Neural progenitor cell (in vitro differentiated cells): ENCODE measurements around the gene FAT1. TPM values are rescaled to one million over a fixed set of nuclear protein-coding genes. Genes with fewer than 3 reads are reported as not detected.
A peak's percentile ranks its signal among the peaks of the same experiment; 100 is the strongest.
"Not testable (repeated sequence)": the region's sequence is repeated elsewhere in the genome, so short reads cannot be mapped to it uniquely, and the experiment has no call there.

Experiments
- DNase-seq: peaks from one replicate; pipeline ENCODE4 v3.0.0-alpha.2; 2016; ENCODE audit warnings: low spot score
- H2AFZ ChIP-seq: fragments of 200-600 bp; sonication (generic); replicated peaks from 2 replicates; pipeline ENCODE4 v1.6.1; 2016; ENCODE audit warnings: antibody characterized with exemption
- H3F3A ChIP-seq: fragments of 200-600 bp; sonication (generic); 2 replicates; pipeline ENCODE4 v1.6.1; 2016; ENCODE audit warnings: antibody characterized with exemption, low read depth
- H3K27ac ChIP-seq: fragments of 200-600 bp; sonication (generic); 2 replicates; pipeline ENCODE4 v1.5.1; 2016; ENCODE audit warnings: mild to moderate bottlenecking
- H3K27me3 ChIP-seq: fragments of 200-600 bp; sonication (generic); 2 replicates; pipeline ENCODE4 v1.6.1; 2016; ENCODE audit warnings: mild to moderate bottlenecking, moderate library complexity
- H3K36me3 ChIP-seq: fragments of 200-600 bp; sonication (generic); 2 replicates; pipeline ENCODE4 v1.5.1; 2016
- H3K4me1 ChIP-seq: fragments of 200-600 bp; sonication (generic); 2 replicates; pipeline ENCODE4 v1.6.1; 2016; ENCODE audit warnings: mixed run types
- H3K4me2 ChIP-seq: fragments of 200-600 bp; sonication (generic); 2 replicates; pipeline ENCODE4 v1.6.1; 2016
- H3K4me3 ChIP-seq: fragments of 200-600 bp; sonication (generic); 2 replicates; pipeline ENCODE4 v1.5.1; 2016
- H3K79me2 ChIP-seq: fragments of 200-600 bp; sonication (generic); 2 replicates; pipeline ENCODE4 v1.6.1; 2016; ENCODE audit warnings: low read depth
- H3K9ac ChIP-seq: fragments of 200-600 bp; sonication (generic); 2 replicates; pipeline ENCODE4 v1.6.1; 2016
- H3K9me3 ChIP-seq: fragments of 200-600 bp; sonication (generic); 2 replicates; pipeline ENCODE4 v1.5.1; 2016; ENCODE audit warnings: low read depth
- H4K20me1 ChIP-seq: fragments of 200-600 bp; sonication (generic); 2 replicates; pipeline ENCODE4 v1.6.1; 2016; ENCODE audit warnings: low read depth
- H3K27ac Mint-ChIP-seq: 3 replicates; pipeline ENCODE4 v1.8.0; 2021; ENCODE audit warnings: mixed read lengths
- H3K27me3 Mint-ChIP-seq: 2 replicates; pipeline ENCODE4 v1.8.0; 2022; ENCODE audit warnings: low read depth, mild to moderate bottlenecking, inconsistent platforms, moderate library complexity, mixed read lengths; ENCODE audit not compliant: insufficient read depth
- H3K36me3 Mint-ChIP-seq: 3 replicates; pipeline ENCODE4 v1.8.0; 2021; ENCODE audit warnings: mixed read lengths
- H3K4me1 Mint-ChIP-seq: 3 replicates; pipeline ENCODE4 v1.8.0; 2021; ENCODE audit warnings: mixed read lengths
- H3K4me3 Mint-ChIP-seq: 3 replicates; pipeline ENCODE4 v1.8.0; 2021; ENCODE audit warnings: mild to moderate bottlenecking, moderate library complexity, mixed read lengths
- H3K9me3 Mint-ChIP-seq: 3 replicates; pipeline ENCODE4 v1.8.0; 2020; ENCODE audit warnings: mixed read lengths
- EZH2 ChIP-seq: fragments of 200-600 bp; sonication (generic); IDR thresholded peaks from 2 replicates; pipeline ENCODE4 v1.6.1; 2017; ENCODE audit warnings: antibody characterized with exemption, mild to moderate bottlenecking, moderate library complexity
- EZH2phosphoT487 ChIP-seq: fragments of 200-600 bp; sonication (generic); IDR thresholded peaks from 2 replicates; pipeline ENCODE4 v1.6.1; 2017; ENCODE audit warnings: antibody characterized with exemption
- total RNA-seq: library from RNA; depleted of rRNA; stranded (reverse); fragments of >200 nt; gene quantifications from 2 replicates; pipeline ENCODE4 v1.2.3, GENCODE V29; 2015; ENCODE audit warnings: low replicate concordance
- TF ChIP-seq, protein P1 (sequence below): fragments of 200-600 bp; sonication (generic); IDR thresholded peaks from 2 replicates; pipeline ENCODE4 v1.5.1; 2017; ENCODE audit warnings: antibody characterized with exemption, mild to moderate bottlenecking

FAT1 gene
- total RNA-seq, 1 donor from 2014 or later = 517 TPM

GRCh38 chr4:186758929-186759682 is 35.5 kb upstream of the FAT1 start:
- Histone ChIP-seq H4K20me1 (no peaks in the 10 kb centered on the region), H2AFZ (no peak overlapping the region), H3F3A (no peaks in the 10 kb centered on the region), H3K4me1 (peaks cover 3% of the 10 kb centered on the region), H3K27me3 (no peaks in the 10 kb centered on the region), H3K9ac (no peak overlapping the region), H3K4me3 (no peak overlapping the region), H3K4me2 (no peak overlapping the region), H3K36me3 (no peaks in the 10 kb centered on the region), H3K79me2 (no peaks in the 10 kb centered on the region), H3K9me3 (no peaks in the 10 kb centered on the region), H3K27ac (no peak overlapping the region)
- H3K27me3 Mint-ChIP-seq = peaks cover 12% of the 10 kb centered on the region
- peaks cover 20% of the 10 kb centered on the region for H3K4me1 Mint-ChIP-seq
- H3K27ac Mint-ChIP-seq = peak overlapping the region; percentile 75
- DNase-seq = no peak
- no peaks in the 10 kb centered on the region for H3K36me3 Mint-ChIP-seq
- H3K9me3 Mint-ChIP-seq = peaks cover 10% of the 10 kb centered on the region
- H3K4me3 Mint-ChIP-seq = no peak overlapping the region
- TF ChIP-seq, protein P1, sequence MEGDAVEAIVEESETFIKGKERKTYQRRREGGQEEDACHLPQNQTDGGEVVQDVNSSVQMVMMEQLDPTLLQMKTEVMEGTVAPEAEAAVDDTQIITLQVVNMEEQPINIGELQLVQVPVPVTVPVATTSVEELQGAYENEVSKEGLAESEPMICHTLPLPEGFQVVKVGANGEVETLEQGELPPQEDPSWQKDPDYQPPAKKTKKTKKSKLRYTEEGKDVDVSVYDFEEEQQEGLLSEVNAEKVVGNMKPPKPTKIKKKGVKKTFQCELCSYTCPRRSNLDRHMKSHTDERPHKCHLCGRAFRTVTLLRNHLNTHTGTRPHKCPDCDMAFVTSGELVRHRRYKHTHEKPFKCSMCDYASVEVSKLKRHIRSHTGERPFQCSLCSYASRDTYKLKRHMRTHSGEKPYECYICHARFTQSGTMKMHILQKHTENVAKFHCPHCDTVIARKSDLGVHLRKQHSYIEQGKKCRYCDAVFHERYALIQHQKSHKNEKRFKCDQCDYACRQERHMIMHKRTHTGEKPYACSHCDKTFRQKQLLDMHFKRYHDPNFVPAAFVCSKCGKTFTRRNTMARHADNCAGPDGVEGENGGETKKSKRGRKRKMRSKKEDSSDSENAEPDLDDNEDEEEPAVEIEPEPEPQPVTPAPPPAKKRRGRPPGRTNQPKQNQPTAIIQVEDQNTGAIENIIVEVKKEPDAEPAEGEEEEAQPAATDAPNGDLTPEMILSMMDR = no peak

- no peak overlapping the region for H3K4me3 ChIP-seq
- no peak overlapping the region for H2AFZ ChIP-seq
- H3K9me3 ChIP-seq = no peaks in the 10 kb centered on the region
- H3K79me2 ChIP-seq = no peaks in the 10 kb centered on the region
- no peak overlapping the region for H3K27ac ChIP-seq
- H3K4me1 Mint-ChIP-seq = peaks cover 19% of the 10 kb centered on the region
- no peak overlapping the region for H3K27ac Mint-ChIP-seq
- H3K4me1 ChIP-seq = peaks cover 3% of the 10 kb centered on the region
- no peak for TF ChIP-seq EZH2phosphoT487
- no peak for TF ChIP-seq EZH2
- TF ChIP-seq, protein P1 = no peak
- peaks cover 10% of the 10 kb centered on the region for H3K9me3 Mint-ChIP-seq
- no peak overlapping the region for H3K4me3 Mint-ChIP-seq
- no peak overlapping the region for H3K9ac ChIP-seq
- H3K36me3 ChIP-seq = no peaks in the 10 kb centered on the region
- no peaks in the 10 kb centered on the region for H3K36me3 Mint-ChIP-seq
- H3K27me3 Mint-ChIP-seq = peaks cover 12% of the 10 kb centered on the region
- H3K27me3 ChIP-seq = no peaks in the 10 kb centered on the region
- DNase-seq = no peak
- H4K20me1 ChIP-seq = no peaks in the 10 kb centered on the region
- no peaks in the 10 kb centered on the region for H3F3A ChIP-seq
- no peak overlapping the region for H3K4me2 ChIP-seq
Measured at GRCh38 chr4:186757696-186758355, 34.2 kb upstream of the FAT1 start.

DNA sequence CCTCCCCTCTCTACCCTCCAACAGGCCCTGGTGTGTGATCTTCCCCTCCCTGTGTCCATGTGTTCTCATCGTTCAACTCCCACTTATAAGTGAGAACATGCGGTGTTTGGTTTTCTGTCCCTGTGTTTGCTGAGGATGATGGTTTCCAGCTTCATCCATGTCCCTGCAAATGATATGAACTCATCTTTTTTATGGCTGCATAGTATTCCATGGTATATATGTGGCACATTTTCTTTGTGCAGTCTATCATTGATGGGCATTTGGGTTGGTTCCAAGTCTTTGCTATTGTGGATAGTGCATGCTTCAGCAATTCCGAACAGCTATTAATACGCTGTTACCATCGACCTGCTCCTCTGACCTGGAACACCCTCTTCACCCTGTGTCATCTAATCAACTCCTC is 32.9 kb upstream of the FAT1 start:
- not testable (repeated sequence) for H2AFZ ChIP-seq, H3K36me3 Mint-ChIP-seq

More for the DNA sequence above, 32.9 kb upstream of the FAT1 start:
- not testable (repeated sequence) for H3K4me1 ChIP-seq, H3K27me3 ChIP-seq, DNase-seq, H4K20me1 ChIP-seq, H3K4me2 ChIP-seq, H3K4me3 ChIP-seq, H3K27ac Mint-ChIP-seq, H3K36me3 ChIP-seq, H3K27ac ChIP-seq, H3K9me3 ChIP-seq, H3K9ac ChIP-seq, H3F3A ChIP-seq, H3K79me2 ChIP-seq
- Mint-ChIP-seq H3K9me3 (peaks cover 10% of the 10 kb centered on the region), H3K27me3 (peaks cover 12% of the 10 kb centered on the region), H3K4me1 (peaks cover 11% of the 10 kb centered on the region), H3K4me3 (peak overlapping the region; percentile 52)
